ENCODE results near the gene LHX3.

- TF ChIP-seq CTCF (IDR thresholded peaks at IDR 0.05), result no peak
- TF ChIP-seq POLR2A (IDR thresholded peaks at IDR 0.05), result no peak
Measured at GRCh38 chr9:136177224-136177623, 27.7 kb downstream of the LHX3 start.
